ENCODE results near the gene ZNF350.
"Not testable (repeated sequence)": the region's sequence is repeated elsewhere in the genome, so short reads cannot be mapped to it uniquely, and the experiment has no call there.

ZNF350 gene

DNA sequence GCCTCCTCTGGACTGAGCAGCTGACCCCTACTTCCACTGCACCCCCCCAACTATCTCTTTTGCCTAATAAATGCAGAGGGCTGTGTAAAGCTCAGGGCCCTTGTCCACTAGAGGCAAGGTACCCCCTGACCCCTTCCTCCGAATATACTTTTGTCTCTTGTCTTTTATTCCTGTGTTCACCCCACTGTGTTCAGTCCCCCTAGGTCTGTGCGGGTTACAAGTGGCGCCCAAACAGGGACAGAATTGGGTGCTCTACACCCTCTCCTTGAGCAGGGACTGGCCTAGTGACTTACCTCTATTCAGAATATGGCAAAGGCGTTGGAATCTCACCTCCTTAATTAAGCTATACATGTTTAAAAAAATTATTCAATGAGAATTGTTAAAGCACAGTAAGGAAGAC, 15.0 kb downstream of the ZNF350 start:
- DNase-seq (ENCODE audit: low read depth), result peak; percentile 10

DNA sequence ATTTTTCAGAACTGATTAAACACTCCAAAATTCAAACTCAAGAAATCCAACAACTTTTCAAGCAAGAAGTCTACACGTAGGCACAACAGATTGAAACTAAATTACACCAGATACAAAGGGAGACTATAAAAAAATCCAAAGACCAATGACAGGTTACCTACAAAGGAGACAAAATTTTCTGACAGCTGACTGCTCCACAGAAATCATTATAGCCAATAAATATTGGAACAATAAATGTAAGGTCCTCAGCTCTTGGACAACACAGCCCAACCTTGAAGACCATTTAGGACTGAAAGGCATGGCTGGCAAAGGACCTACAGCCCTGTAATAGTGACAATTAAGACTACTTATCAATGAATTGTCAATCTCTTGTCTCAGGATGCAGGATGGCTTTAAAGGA, 15.9 kb downstream of the ZNF350 start:
- no peak for DNase-seq (ENCODE audit: low read depth)

DNA sequence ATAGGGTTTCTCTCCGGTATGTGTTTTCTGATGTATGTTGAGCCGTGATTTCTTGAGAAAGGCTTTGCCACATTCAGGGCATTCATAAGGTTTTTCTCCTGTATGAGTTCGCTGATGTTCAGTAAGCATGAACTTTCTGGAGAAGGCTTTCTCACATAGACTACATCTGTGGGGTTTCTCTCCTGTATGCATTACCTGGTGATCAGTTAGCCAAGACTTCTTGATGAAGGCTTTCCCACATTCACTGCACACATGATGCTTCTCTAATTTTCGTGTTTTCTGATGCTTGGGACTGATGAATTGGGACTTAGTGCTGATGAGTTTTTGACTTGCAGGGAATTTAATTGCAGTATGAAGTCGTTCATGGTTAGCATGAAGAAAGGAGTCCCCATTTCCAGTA, 21.1 kb downstream of the ZNF350 start:
- DNase-seq (ENCODE audit: low read depth), result no peak

DNA sequence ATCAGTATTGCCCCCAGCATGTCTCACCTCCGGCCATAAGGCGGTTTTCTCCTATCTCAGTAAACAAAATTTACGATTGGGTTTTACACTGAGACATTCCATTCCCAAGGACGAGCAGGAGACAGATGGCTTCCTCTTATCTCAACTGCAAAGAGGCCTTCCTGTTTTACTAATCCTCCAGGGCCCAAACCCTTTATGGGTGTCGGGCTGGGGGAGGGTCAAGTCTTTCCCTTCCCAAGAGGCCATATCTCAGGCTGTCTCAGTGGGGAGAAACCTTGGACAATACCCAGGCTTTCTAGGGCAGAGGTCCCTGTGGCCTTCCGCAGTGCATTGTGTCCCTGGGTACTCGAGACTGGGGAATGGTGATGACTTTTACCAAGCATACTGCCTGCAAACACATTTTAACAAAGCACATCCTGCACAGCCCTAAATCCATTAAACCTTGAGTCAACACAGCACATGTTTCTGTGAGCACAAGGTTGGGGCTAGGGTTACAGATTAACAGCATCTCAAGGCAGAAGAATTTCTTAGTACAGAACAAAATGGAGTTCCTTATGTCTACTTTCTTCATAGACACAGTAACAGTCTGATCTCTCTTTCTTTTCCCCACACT, 25.9 kb downstream of the ZNF350 start:
- DNase-seq (ENCODE audit: low read depth), result peak; percentile 30

DNA sequence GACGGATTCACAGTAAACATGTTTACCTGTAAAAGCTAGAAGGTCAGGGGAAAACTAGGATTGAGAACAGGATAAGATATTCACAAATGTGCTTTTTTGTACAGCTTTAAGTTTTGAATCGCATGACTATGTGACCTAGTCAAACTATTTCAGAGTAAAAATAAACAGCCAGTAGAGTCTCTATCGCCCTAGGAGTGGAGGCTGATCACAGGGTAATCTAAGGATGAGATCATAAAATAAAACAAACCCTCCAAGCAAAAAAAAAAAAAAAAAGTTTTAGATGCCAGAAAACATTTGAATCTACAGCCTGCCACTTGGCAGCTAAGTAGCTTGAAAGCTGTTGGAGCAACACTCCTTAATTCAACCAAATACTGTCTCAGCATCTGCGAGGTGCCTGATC, 26.8 kb downstream of the ZNF350 start:
- peak; percentile 61 for DNase-seq (ENCODE audit: low read depth)

DNA sequence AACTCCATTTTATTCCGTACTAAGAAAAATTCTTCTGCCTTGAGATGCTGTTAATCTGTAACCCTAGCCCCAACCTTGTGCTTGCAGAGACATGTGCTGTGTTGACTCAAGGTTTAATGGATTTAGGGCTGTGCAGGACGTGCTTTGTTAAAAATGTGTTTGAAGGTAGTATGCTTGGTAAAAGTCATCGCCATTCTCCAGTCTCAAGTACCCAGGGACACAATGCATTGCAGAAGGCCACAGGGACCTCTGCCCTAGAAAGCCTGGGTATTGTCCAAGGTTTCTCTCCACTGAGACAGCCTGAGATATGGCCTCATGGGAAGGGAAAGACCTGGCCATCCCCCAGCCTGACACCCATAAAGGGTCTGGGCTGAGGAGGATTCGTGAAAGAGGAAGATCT, 28.8 kb downstream of the ZNF350 start:
- DNase-seq (ENCODE audit: low read depth), result not testable (repeated sequence)

DNA sequence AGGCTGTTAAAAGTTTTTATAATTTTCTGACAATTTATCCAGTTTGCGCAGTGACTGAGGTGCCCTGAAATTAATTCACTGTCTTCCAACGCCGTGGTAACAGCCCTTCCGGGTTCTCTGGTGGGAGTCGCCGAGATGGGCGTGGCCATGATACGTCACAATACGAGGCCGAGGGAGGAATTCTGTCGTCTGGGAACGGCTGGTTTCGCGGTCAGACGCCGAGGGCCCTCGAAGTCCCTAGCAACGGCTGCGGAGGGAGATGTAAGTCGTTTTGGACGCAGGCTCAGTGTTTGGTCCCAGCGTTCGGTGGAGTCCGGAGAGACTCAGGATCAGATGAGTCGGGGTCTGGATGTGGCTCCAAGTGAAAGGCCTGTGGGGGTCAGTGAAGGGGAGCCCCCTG, 37.7 kb downstream of the ZNF350 start:
- DNase-seq (ENCODE audit: low read depth), result peak; percentile 68

DNA sequence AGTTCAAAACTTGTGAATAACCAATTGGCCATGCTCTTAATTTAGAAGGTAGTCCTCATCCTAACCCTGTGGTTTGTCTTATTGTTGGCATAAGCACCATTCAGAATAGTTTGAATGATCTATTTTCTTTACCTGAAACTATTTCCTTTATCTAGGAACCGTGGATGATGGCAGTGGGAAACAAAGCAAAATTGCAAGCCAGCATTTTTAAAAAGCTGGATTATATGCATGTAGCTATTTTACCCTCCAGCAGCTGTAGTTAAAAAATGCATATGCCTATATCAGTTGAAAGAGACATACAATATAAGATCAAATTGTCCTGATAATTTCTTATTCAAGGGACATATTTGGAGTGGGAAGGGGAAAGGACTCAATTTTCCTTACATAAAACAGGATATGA, 40.0 kb downstream of the ZNF350 start:
- no peak for DNase-seq (ENCODE audit: low read depth)

DNA sequence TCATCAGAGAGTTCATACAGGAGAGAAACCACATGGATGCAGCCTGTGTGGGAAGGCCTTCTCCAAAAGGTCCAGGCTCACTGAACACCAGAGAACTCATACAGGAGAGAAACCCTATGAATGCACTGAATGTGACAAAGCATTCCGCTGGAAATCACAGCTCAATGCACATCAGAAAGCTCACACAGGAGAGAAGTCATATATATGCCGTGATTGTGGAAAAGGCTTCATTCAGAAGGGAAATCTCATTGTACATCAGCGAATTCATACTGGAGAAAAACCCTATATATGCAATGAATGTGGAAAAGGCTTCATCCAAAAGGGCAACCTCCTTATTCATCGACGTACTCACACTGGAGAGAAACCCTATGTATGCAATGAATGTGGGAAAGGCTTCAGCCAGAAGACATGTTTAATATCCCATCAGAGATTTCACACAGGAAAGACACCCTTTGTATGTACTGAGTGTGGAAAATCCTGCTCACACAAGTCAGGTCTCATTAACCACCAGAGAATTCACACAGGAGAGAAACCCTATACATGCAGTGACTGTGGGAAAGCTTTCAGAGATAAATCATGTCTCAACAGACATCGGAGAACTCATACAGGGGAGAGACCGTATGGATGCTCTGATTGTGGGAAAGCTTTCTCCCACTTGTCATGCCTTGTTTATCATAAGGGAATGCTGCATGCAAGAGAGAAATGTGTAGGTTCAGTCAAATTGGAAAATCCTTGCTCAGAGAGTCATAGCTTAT, 41.7 kb downstream of the ZNF350 start:
- peak; percentile 7 for DNase-seq (ENCODE audit: low read depth)

DNA sequence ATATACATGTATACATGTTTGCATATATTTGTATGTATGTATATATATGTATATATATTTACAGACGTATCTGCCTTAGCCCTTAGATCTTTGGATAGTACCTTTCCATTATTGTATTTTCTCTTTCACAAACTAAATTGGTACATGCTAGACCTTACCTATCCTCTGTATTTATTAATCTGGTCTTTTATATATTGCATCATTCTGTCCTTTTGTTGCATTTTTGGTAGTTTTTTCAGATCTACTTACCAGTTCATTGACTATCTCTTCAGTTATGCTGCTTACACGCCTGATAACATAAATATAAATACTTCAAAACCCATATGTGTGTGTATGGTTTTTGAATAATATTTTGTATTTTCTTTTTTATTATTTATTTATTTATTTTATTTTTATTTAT, 47.7 kb downstream of the ZNF350 start:
- DNase-seq (ENCODE audit: low read depth), result no peak

DNA sequence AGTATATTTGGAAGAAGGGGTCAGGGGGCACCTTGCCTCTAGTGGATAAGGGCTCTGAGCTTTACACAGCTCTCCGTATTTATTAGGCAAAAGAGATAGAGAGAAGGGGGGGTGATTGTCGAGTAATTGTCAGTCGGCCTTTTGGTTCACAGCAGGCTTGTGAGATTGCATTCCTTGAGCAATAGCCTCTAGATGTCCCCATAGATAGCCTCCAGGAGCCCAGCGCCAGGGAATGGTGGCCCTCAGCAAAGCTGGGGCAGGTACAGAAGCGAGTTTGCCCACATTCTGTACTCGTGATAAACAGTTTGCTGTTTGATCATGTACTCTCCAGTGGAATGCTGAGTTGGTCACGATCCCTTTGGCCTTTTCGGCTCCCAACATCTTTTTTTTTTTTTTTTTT, 54.7 kb downstream of the ZNF350 start:
- DNase-seq (ENCODE audit: low read depth), result no peak

DNA sequence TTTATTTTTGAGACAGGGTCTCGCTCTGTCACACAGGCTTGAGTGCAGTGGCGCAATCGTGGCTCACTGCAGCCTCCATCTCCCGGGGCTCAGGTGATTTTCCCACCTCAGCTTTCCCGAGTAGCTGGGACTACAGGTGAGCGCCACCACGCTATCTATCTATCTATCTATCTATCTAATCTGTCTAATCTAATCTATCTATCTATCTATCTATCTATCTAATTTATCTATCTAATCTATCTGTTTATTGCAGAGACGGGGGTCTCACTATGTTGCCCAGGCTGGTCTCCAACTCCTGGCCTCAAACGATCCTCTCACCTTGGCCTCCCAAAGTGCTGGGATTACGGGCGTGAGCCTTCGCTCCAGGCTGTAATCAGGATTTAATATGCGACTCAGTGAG, 58.8 kb downstream of the ZNF350 start:
- DNase-seq (ENCODE audit: low read depth), result no peak

DNA sequence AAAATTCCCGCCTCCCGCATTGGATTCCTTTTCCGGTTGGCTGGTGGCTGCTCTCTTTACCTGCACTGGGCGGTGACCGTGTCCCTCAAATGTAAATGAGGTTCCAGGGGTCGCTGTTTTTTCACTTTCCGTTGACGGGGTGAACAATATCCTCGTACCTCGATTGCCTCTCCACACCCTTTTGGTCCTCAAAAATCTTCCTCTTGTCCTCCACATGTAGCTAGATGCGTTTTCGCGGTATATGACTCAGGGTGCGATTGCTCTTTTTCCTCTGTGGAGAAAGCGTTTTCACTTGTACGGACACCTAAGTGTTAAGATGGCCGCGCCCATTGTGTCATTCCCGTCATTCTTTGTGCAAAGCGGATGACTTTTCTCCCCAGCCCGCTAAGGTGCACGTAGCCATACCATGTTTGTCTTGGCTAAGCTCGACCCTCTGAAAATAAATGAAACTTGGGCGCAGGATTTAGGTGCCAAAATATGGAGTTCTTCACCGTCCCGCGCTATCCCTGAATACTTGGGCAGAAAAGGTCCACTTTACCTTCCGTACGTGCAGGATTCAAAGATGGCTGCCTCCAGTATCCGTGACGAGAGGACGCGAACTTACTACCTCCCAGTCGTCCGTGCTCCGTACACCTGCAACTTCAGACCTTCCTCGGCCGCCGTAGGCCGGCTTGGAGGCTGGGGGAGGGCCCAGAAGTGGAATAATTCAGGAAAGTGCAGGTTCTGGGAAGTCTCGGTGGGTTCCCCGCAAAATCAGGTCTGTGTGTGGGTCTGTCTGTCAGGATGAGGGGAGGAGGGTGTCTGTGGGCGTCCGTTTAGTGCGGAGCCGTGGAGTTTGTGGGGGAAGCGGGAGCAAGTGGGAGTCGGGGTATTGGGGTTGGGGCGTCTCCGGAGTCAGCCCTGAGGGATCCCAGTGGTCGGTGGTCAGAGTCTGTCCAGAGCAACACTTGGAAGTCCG, 59.6 kb downstream of the ZNF350 start, which contains the start of gene ZNF613:
ZNF613 (plus strand) TSS at position 689 of the 958 bp plus-strand sequence. CDS start 8,749 bp downstream, outside the sequence.
- DNase-seq (ENCODE audit: low read depth), result peak; percentile 96

DNA sequence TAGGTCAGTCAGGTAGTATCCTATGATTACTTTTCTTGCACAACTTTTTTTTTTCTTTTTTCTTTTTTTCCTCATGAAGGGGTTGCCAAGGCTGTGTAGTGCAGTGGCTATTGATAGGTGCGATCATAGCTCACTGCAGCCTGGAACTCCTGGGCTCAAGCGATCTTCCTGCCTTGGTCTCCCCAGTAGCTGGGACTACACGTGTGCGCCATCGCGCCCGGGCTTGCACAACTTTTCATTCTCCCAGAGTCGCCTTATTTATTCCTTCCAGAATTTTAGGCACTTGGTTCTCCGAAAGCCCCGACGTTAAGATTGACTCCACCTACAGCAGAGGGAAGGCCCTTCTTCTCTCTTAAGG, 60.2 kb downstream of the ZNF350 start:
- DNase-seq (ENCODE audit: low read depth), result no peak

DNA sequence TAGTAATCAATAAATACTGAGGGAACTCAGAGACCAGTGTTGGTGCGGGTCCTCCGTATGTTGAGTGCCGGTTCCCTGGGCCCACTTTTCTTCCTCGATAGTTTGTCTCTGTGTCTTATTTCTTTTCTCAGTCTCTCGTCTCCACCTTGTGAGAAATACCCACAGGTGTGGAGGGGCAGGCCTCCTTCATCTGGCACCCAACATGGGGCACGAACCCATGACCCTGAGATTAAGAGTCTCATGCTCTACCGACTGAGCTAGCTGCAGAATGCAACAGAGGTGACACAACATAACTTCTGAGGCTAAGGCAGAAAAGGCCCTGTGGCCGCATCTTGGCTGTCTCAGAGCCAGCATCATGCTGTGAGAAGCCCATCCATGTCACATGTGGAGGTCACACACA, 64.7 kb downstream of the ZNF350 start:
- no peak for DNase-seq (ENCODE audit: low read depth)

DNA sequence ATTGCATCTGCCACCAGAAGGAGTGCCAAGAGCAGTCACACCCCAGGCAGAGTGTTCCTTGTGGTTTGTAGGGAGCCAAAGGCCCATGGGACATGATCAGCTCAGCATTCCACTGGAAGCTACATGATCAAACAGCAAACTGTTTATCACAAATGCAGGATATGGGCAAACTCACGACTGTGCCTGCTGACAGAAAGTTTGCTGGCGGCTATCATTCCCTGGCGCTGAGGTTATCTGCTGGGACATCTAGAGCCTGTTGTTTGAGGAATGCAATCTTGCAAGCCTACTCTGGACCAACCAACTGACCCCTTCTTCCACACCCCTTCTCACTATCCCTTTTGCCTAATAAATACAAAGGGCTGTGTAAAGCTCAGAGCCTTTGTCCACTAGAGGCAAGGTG, 67.0 kb downstream of the ZNF350 start:
- DNase-seq (ENCODE audit: low read depth), result no peak

DNA sequence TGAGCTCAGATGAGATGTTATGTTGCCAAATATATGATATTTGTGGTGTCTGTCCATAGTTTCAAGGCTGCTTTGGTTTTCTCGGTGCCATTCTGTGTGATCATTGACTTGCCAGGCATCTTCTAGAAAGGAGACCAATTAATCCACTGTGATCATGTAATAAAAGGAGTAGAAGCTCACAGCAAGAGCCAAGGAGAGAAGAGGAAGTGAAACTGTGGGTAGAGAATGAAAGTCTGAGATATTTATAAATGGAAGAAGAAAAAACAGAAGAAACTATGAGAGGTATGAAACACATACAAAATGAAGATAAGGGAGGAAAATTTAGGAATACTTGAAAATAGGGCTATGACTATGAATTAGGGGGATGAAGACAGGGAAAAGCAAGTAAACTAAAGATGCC, 70.5 kb downstream of the ZNF350 start:
- DNase-seq (ENCODE audit: low read depth), result no peak

DNA sequence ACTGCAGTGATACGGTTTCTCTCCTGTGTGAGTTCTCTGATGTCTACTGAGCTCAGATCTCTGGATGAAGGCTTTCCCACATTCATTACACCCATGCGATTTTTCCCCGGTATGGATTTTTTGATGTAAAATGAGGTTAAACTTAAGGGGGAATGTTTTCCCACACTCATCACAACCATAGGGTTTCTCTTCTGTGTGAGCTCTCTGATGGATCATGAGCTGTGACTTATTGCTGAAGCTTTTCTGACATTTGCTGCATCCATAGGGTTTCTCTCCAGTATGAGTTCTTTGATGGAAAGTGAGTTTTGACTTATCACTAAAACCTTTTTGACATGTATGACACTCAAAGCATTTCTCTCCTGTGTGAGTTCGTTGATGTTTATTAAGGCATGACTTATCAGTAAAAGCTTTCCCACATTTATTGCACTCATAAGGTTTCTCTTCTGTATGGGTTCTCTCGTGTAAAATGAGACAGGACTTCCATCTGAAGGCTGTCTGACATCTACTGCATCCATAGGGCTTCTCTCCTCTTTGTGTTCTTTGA, 71.2 kb downstream of the ZNF350 start:
- no peak for DNase-seq (ENCODE audit: low read depth)

Measured in iris pigment epithelial cell (primary cell).